B cell (primary cell): ENCODE data around the gene IKZF1. TPM values are rescaled to one million over a fixed set of nuclear protein-coding genes. Genes with fewer than 3 reads are reported as not detected.
A peak's percentile ranks its signal among the peaks of the same experiment; 100 is the strongest.

Experiments used
- ATAC-seq: fragments of 200-7000 bp; cut with Tn5 transposase; one replicate; pipeline ENCODE4 v1.10.0; 2021; ENCODE audit warnings: low read depth, mild to moderate bottlenecking, moderate number of reproducible peaks, moderate library complexity
- CTCF ChIA-PET: fragments of 350-600 bp; sonication (Branson Sonifier 250); formaldehyde crosslinking; loops from one replicate; lab custom pipeline; 2021; ENCODE audit warnings: antibody characterized with exemption, inconsistent platforms; lab: Charles Lee
- POLR2A ChIA-PET: fragments of 350-600 bp; sonication (Branson Sonifier 250); formaldehyde crosslinking; loops from one replicate; lab custom pipeline; 2021; ENCODE audit warnings: antibody characterized with exemption; lab: Charles Lee
- DNase-seq: peaks from one replicate; pipeline ENCODE4 v3.0.0; 2013
- H2AFZ ChIP-seq: 2 replicates; pipeline ENCODE4 v1.6.1; 2012; ENCODE audit warnings: mild to moderate bottlenecking, low read depth, low read length; ENCODE audit not compliant: insufficient read depth, poor library complexity, severe bottlenecking
- H3K27ac ChIP-seq, 2 donors: 1 replicate in 1 of 2; 2 replicates in 1 of 2; pipeline ENCODE4 v1.5.1; 2012 to 2013; ENCODE audit warnings: low read length in 2 of 2, mild to moderate bottlenecking in 2 of 2, moderate library complexity in 1 of 2
- H3K27me3 ChIP-seq, 4 experiments: fragments of 200-600 bp in 1 of 4; sonication (generic) in 1 of 4; replicated peaks in 1 of 4; 1 replicate in 2 of 4; 2 replicates in 2 of 4; pipeline versions ENCODE4 v1.6.1 to v1.7.0; 2013 to 2016; ENCODE audit warnings: low read length in 3 of 4, mild to moderate bottlenecking in 2 of 4, mixed read lengths in 1 of 4, moderate library complexity in 1 of 4; ENCODE audit not compliant: insufficient read depth in 4 of 4, control insufficient read depth in 3 of 4; ENCODE audit errors: control extremely low read depth in 1 of 4
- H3K36me3 ChIP-seq, 2 experiments: replicated peaks in 1 of 2; 1 replicate in 1 of 2; 2 replicates in 1 of 2; pipeline versions ENCODE4 v1.6.1 to v1.7.1; 2013; ENCODE audit warnings: low read length in 1 of 2; ENCODE audit not compliant: insufficient read depth in 2 of 2, control insufficient read depth in 1 of 2; ENCODE audit errors: control extremely low read depth in 1 of 2, extremely low read depth in 1 of 2
- H3K4me1 ChIP-seq, 2 donors: fragments of 200-600 bp in 1 of 2; sonication (generic) in 1 of 2; 1 replicate in 1 of 2; 2 replicates in 1 of 2; pipeline versions ENCODE4 v1.5.1 to v1.6.1; 2013 to 2017; ENCODE audit warnings: low read length in 2 of 2; ENCODE audit not compliant: control insufficient read depth in 2 of 2, insufficient read depth in 2 of 2
- H3K4me2 ChIP-seq: replicated peaks from 2 replicates; pipeline ENCODE3; 2012; ENCODE audit warnings: mild to moderate bottlenecking, low read depth, low read length; ENCODE audit not compliant: poor library complexity, severe bottlenecking
- H3K4me3 ChIP-seq, 5 experiments: fragments of 200-600 bp in 1 of 5; sonication (generic) in 1 of 5; 1 replicate in 3 of 5; 2 replicates in 2 of 5; pipeline versions ENCODE4 v1.5.1 to v1.7.0; 2011 to 2016; ENCODE audit warnings: low read length in 4 of 5, mild to moderate bottlenecking in 4 of 5, low read depth in 2 of 5, control low read depth in 1 of 5, moderate library complexity in 1 of 5; ENCODE audit not compliant: insufficient read depth in 1 of 5; ENCODE audit errors: control extremely low read depth in 1 of 5, extremely low read depth in 1 of 5
- H3K79me2 ChIP-seq: fragments of 200-600 bp; sonication (generic); one replicate; pipeline ENCODE4 v1.6.0; 2016; ENCODE audit warnings: low read length; ENCODE audit not compliant: control insufficient read depth, insufficient read depth
- H3K9ac ChIP-seq: fragments of 200-600 bp; sonication (generic); 2 replicates; pipeline ENCODE4 v1.6.1; 2017; ENCODE audit warnings: mild to moderate bottlenecking, low read length, moderate library complexity
- H3K9me3 ChIP-seq, 3 donors: one replicate each; pipeline versions ENCODE4 v1.6.1 to v1.7.1; 2013; ENCODE audit warnings: low read length in 2 of 3; ENCODE audit not compliant: control insufficient read depth in 2 of 3, insufficient read depth in 1 of 3; ENCODE audit errors: control extremely low read depth in 1 of 3
- H4K20me1 ChIP-seq: 2 replicates; pipeline ENCODE4 v1.6.0; 2012; ENCODE audit warnings: mild to moderate bottlenecking, low read length; ENCODE audit not compliant: insufficient read depth, control insufficient read depth, poor library complexity, severe bottlenecking
- H3K27ac Mint-ChIP-seq: one replicate; pipeline ENCODE4 v1.8.0; 2021; ENCODE audit warnings: mixed read lengths
- H3K27me3 Mint-ChIP-seq: one replicate; pipeline ENCODE4 v1.8.0; 2021; ENCODE audit warnings: mixed read lengths
- H3K4me1 Mint-ChIP-seq: one replicate; pipeline ENCODE4 v1.8.0; 2021; ENCODE audit warnings: mixed read lengths
- H3K4me3 Mint-ChIP-seq: one replicate; pipeline ENCODE4 v1.8.0; 2021; ENCODE audit warnings: mixed read lengths
- H3K9me3 Mint-ChIP-seq: one replicate; pipeline ENCODE4 v1.8.0; 2022; ENCODE audit warnings: mixed read lengths; ENCODE audit not compliant: insufficient read depth
- CTCF ChIP-seq: fragments of 200-600 bp; IDR thresholded peaks from one replicate; pipeline ENCODE4 v1.8.0; 2022; ENCODE audit warnings: antibody characterized with exemption, mild to moderate bottlenecking
- EZH2 ChIP-seq: IDR thresholded peaks from 2 replicates; pipeline ENCODE4 v1.6.1; 2012; ENCODE audit warnings: borderline replicate concordance, low read depth, mild to moderate bottlenecking, moderate library complexity, low read length; ENCODE audit not compliant: insufficient read depth, poor library complexity, severe bottlenecking
- WGBS: methylation state at CpG from one replicate; pipeline ENCODE4 v1.1.5; 2013; ENCODE audit warnings: missing lambda C conversion rate; ENCODE audit not compliant: insufficient coverage; 5-methylcytosine and 5-hydroxymethylcytosine counted together
- intact Hi-C: fragments of 100-400 bp; cut with micrococcal nuclease; formaldehyde crosslinking; loops from one replicate; pipeline ENCODE4 v1.10.0; 2022
- polyA plus RNA-seq: library from polyadenylated mRNA; depleted of rRNA; stranded (reverse); fragments of >200 nt; gene quantifications from 2 replicates; pipeline ENCODE4 v1.2.3, GENCODE V29; 2012
- total RNA-seq, 2 donors: library from RNA; stranded (reverse); fragments of 120-200 nt in 1 of 2; gene quantifications; 1 replicate in 1 of 2; 2 replicates in 1 of 2; pipeline versions ENCODE4 v1.2.3 to v1.2.4, GENCODE V29; 2013 to 2022

IKZF1 gene
- total and polyA plus RNA-seq, 2 donors (not counting 1 experiment from before 2014, with no cell fraction given), result 199 to 254 TPM

GRCh38 chr7:50339990-50340500, 35.5 kb downstream of the IKZF1 start:
- DNase-seq (peak; percentile 44), ATAC-seq (no peak)
- Mint-ChIP-seq H3K9me3 (no peaks in the 10 kb centered on the region), H3K27ac (no peak overlapping the region), H3K4me1 (peaks cover 49% of the 10 kb centered on the region), H3K27me3 (no peaks in the 10 kb centered on the region), H3K4me3 (peak overlapping the region; percentile 73)
- Histone ChIP-seq H3K36me3 (peaks cover 9 to 38% of the 10 kb centered on the region in 2 experiments), H3K4me2 (peak overlapping the region; percentile 76), H3K79me2 (peaks cover 91% of the 10 kb centered on the region), H3K27me3 (no peaks in the 10 kb centered on the region), H3K4me3 (peak overlapping the region in 2 of 5 experiments; percentile 1 to 23), H3K4me1 (peaks cover 87 to 90% of the 10 kb centered on the region in 2 donors), H2AFZ (peak overlapping the region; percentile 11), H3K27ac (peak overlapping the region; percentile 72 to 95), H3K9ac (peak overlapping the region; percentile 29), H4K20me1 (peaks cover 9% of the 10 kb centered on the region), H3K9me3 (no peaks in the 10 kb centered on the region)
- CTCF ChIA-PET, result interaction anchor here (0.7 to 5.1 kb wide), 11 partner anchors 12 to 197 kb away, joined by 3 to 38 read pairs (median 7); no protein-coding TSS in a partner anchor
- intact Hi-C loops, result loop anchor here (2.0 kb wide), 4 partner anchors 13 to 71 kb away; no protein-coding TSS in a partner anchor
- TF ChIP-seq EZH2 (no peak), CTCF (peak; percentile 12)
- WGBS, result 22% methylated on average over 5 of the region's 7 CpGs
- POLR2A ChIA-PET, result interaction anchor here (1.6 kb wide), 1 partner anchor 28 kb away, joined by 4 read pairs; no protein-coding TSS in a partner anchor

- Histone ChIP-seq H2AFZ (no peak overlapping the region), H3K4me1 (peaks cover 73 to 86% of the 10 kb centered on the region in 2 donors), H3K4me2 (peak overlapping the region; percentile 54), H3K27me3 (no peaks in the 10 kb centered on the region), H3K36me3 (peaks cover 9 to 50% of the 10 kb centered on the region in 2 experiments), H3K79me2 (peaks cover 91% of the 10 kb centered on the region), H3K4me3 (no peak overlapping the region), H3K9ac (no peak overlapping the region), H3K27ac (peak overlapping the region in 1 of 2 donors; percentile 95), H4K20me1 (peaks cover 2% of the 10 kb centered on the region), H3K9me3 (no peaks in the 10 kb centered on the region)
- no peaks in the 10 kb centered on the region for H3K27me3 Mint-ChIP-seq
- no peak for DNase-seq
- peak overlapping the region; percentile 92 for H3K27ac Mint-ChIP-seq
- TF ChIP-seq EZH2 (no peak), CTCF (no peak)
- ChIA-PET POLR2A (interaction anchor here (0.6 to 0.7 kb wide), 2 partner anchors 30 to 193 kb away, joined by 3 to 13 read pairs; no protein-coding TSS in a partner anchor), CTCF (interaction anchor here (0.7 to 5.1 kb wide), 14 partner anchors 12 to 199 kb away, joined by 3 to 38 read pairs (median 4); no protein-coding TSS in a partner anchor)
- WGBS, result no CpG with 5 or more reads among the region's 1 CpG
- no peak for ATAC-seq
- intact Hi-C loops, result loop anchor here (1.0 kb wide), 1 partner anchor 9 kb away; no protein-coding TSS in a partner anchor
- peak overlapping the region; percentile 74 for H3K4me3 Mint-ChIP-seq
- no peaks in the 10 kb centered on the region for H3K9me3 Mint-ChIP-seq
- H3K4me1 Mint-ChIP-seq, result peaks cover 63% of the 10 kb centered on the region
These were observed 37.2 kb downstream of the IKZF1 start for GRCh38 chr7:50341724-50342123.
